RWPE2 (cell line): ENCODE measurements around the gene PPM1D.
A peak's percentile ranks its signal among the peaks of the same experiment; 100 is the strongest.
"Not testable (repeated sequence)": the region's sequence is repeated elsewhere in the genome, so short reads cannot be mapped to it uniquely, and the experiment has no call there.

Experiments used
- ATAC-seq: fragments of 200-7000 bp; cut with Tn5 transposase; 3 replicates; pipeline ENCODE4 v1.9.1; 2021; ENCODE audit warnings: low read depth
- DNase-seq: peaks from one replicate; pipeline ENCODE4 v3.0.0-alpha.2; 2020; ENCODE audit warnings: low spot score
- H3K27ac ChIP-seq: fragments of 450-650 bp; 2 replicates; pipeline ENCODE4 v1.5.1; 2017; ENCODE audit warnings: mild to moderate bottlenecking; ENCODE audit not compliant: poor library complexity, severe bottlenecking
- H3K27me3 ChIP-seq: fragments of 250-450 bp; sonication (Bioruptor Pico); 2 replicates; pipeline ENCODE4 v1.5.1; 2021; ENCODE audit warnings: mild to moderate bottlenecking, moderate library complexity; ENCODE audit not compliant: insufficient read depth, poor library complexity, severe bottlenecking
- H3K36me3 ChIP-seq: fragments of 250-450 bp; sonication (Bioruptor Pico); 2 replicates; pipeline ENCODE4 v1.5.1; 2020; ENCODE audit warnings: low read depth, mild to moderate bottlenecking, moderate library complexity
- H3K4me1 ChIP-seq: fragments of 250-450 bp; sonication (Bioruptor Pico); 2 replicates; pipeline ENCODE4 v1.5.1; 2021; ENCODE audit warnings: mild to moderate bottlenecking, moderate library complexity; ENCODE audit not compliant: insufficient read depth, poor library complexity, severe bottlenecking
- H3K4me3 ChIP-seq: fragments of 250-450 bp; sonication (Bioruptor Pico); 2 replicates; pipeline ENCODE4 v1.5.1; 2021; ENCODE audit warnings: mild to moderate bottlenecking, moderate library complexity; ENCODE audit not compliant: severe bottlenecking
- H3K9me3 ChIP-seq: fragments of 250-450 bp; sonication (Bioruptor Pico); 2 replicates; pipeline ENCODE4 v1.5.1; 2021; ENCODE audit warnings: mild to moderate bottlenecking, moderate library complexity; ENCODE audit not compliant: severe bottlenecking
- CTCF ChIP-seq: fragments of 450-650 bp; IDR thresholded peaks from one replicate; pipeline ENCODE4 v1.5.1; 2017; ENCODE audit warnings: mild to moderate bottlenecking, moderate library complexity; ENCODE audit not compliant: poor library complexity, severe bottlenecking

Gene PPM1D

GRCh38 chr17:60583008-60583407 lies 17.0 kb upstream of the PPM1D start:
- Histone ChIP-seq H3K9me3 (no peaks in the 10 kb centered on the region), H3K4me3 (no peak overlapping the region), H3K4me1 (no peaks in the 10 kb centered on the region), H3K27me3 (no peaks in the 10 kb centered on the region), H3K36me3 (no peaks in the 10 kb centered on the region), H3K27ac (no peak overlapping the region)
- no peak for ATAC-seq
- no peak for DNase-seq
- no peak for TF ChIP-seq CTCF

GRCh38 chr17:60585887-60586286 lies 14.1 kb upstream of the PPM1D start:
- DNase-seq (no peak), ATAC-seq (no peak)
- H3K9me3 ChIP-seq, result no peaks in the 10 kb centered on the region
- no peaks in the 10 kb centered on the region for H3K36me3 ChIP-seq
- H3K27ac ChIP-seq, result no peak overlapping the region
- H3K4me3 ChIP-seq, result no peak overlapping the region
- H3K27me3 ChIP-seq, result no peaks in the 10 kb centered on the region
- no peaks in the 10 kb centered on the region for H3K4me1 ChIP-seq
- TF ChIP-seq CTCF, result no peak

- no peaks in the 10 kb centered on the region for H3K36me3 ChIP-seq
- DNase-seq, result no peak
- peak; percentile 57; the same call in 1 of the 3 replicates for ATAC-seq
- no peaks in the 10 kb centered on the region for H3K27me3 ChIP-seq
- H3K9me3 ChIP-seq, result no peaks in the 10 kb centered on the region
- TF ChIP-seq CTCF, result peak; percentile 39
- no peak overlapping the region for H3K4me3 ChIP-seq
- no peaks in the 10 kb centered on the region for H3K4me1 ChIP-seq
- no peak overlapping the region for H3K27ac ChIP-seq
These were observed 13.6 kb upstream of the PPM1D start for GRCh38 chr17:60586288-60586974.

GRCh38 chr17:60590070-60590469 lies 9.9 kb upstream of the PPM1D start:
- H3K27me3 ChIP-seq, result no peaks in the 10 kb centered on the region
- no peaks in the 10 kb centered on the region for H3K9me3 ChIP-seq
- H3K27ac ChIP-seq, result no peak overlapping the region
- TF ChIP-seq CTCF, result no peak
- ATAC-seq (no peak), DNase-seq (no peak)
- no peak overlapping the region for H3K4me3 ChIP-seq
- H3K4me1 ChIP-seq, result no peaks in the 10 kb centered on the region
- H3K36me3 ChIP-seq, result no peaks in the 10 kb centered on the region

- TF ChIP-seq CTCF, result no peak
- no peaks in the 10 kb centered on the region for H3K4me1 ChIP-seq
- DNase-seq, result no peak
- no peak overlapping the region for H3K4me3 ChIP-seq
- ATAC-seq, result no peak
- no peaks in the 10 kb centered on the region for H3K36me3 ChIP-seq
- no peak overlapping the region for H3K27ac ChIP-seq
- H3K9me3 ChIP-seq, result no peaks in the 10 kb centered on the region
- no peaks in the 10 kb centered on the region for H3K27me3 ChIP-seq
These were observed 7.2 kb upstream of the PPM1D start for GRCh38 chr17:60592750-60593149.

GRCh38 chr17:60593441-60594036 lies 6.5 kb upstream of the PPM1D start:
- not testable (repeated sequence) for H3K27ac ChIP-seq, DNase-seq, H3K4me3 ChIP-seq, H3K27me3 ChIP-seq, H3K36me3 ChIP-seq, ATAC-seq, H3K4me1 ChIP-seq, H3K9me3 ChIP-seq

- H3K27ac ChIP-seq, H3K36me3 ChIP-seq, H3K4me3 ChIP-seq, H3K27me3 ChIP-seq, ATAC-seq, H3K9me3 ChIP-seq, DNase-seq, H3K4me1 ChIP-seq: not testable (repeated sequence)
These were observed 5.8 kb upstream of the PPM1D start for GRCh38 chr17:60594170-60594569.
